MM.1S (cell line): ENCODE data around the gene FGGY.
"Not testable (repeated sequence)": the region's sequence is repeated elsewhere in the genome, so short reads cannot be mapped to it uniquely, and the experiment has no call there.

ENCODE experiments used
- CTCF ChIP-seq: fragments of 300-600 bp; sonication (generic); IDR thresholded peaks from 2 replicates; pipeline ENCODE4 v1.5.1; 2016; ENCODE audit warnings: antibody characterized with exemption, low read length, mixed read lengths
- EZH2 ChIP-seq: fragments of 300-600 bp; sonication (generic); optimal IDR thresholded peaks from 2 replicates; pipeline ENCODE3; 2017; ENCODE audit warnings: low read depth, mild to moderate bottlenecking, antibody characterized with exemption, low read length, mixed read lengths
- EZH2phosphoT487 ChIP-seq: fragments of 300-600 bp; sonication (generic); IDR thresholded peaks from 2 replicates; pipeline ENCODE4 v1.6.1; 2018; ENCODE audit warnings: antibody characterized with exemption, low read length

GRCh38 chr1:59465478-59465877 lies 168.6 kb downstream of the FGGY start:
- not testable (repeated sequence) for TF ChIP-seq EZH2phosphoT487, CTCF, EZH2
